ENCODE results near the gene MARS1. TPM values are rescaled to one million over a fixed set of nuclear protein-coding genes. Genes with fewer than 3 reads are reported as not detected.

MARS1 gene
- total and polyA plus RNA-seq, 2 donors (not counting 1 experiment from before 2014, with no cell fraction given) = 89.9 to 352 TPM

DNA sequence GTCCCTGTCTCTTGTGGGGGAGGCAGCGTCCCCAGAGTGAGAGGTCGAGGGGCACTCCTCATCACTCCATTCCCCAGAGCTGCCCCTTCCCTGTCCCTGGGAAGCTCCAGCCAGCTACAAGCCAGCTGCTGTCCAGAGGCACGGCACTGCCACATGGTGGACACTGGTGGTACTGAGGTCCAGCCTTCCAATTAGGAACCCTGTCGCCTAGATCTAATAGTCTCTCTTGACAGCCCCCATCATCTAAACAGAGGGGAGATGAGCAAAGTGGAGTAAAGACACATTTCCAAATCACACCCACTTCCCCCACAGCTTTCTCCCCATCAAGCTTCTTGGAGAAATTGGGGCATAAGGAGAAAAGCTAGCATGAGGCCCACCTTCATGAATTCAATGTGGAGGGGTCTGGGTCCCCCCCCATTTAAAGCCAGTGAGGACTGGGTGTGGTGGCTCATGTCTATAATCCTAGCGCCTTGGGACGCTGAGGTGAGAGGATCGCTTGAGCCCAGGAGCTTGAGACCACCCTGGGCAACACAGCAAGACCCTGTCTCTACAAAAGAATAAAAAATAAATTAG lies 34.8 kb upstream of the MARS1 start:
- no peak for TF ChIP-seq EZH2 (IDR thresholded peaks at IDR 0.05; ENCODE audit: low read length, missing control alignments)
- TF ChIP-seq, protein P1, sequence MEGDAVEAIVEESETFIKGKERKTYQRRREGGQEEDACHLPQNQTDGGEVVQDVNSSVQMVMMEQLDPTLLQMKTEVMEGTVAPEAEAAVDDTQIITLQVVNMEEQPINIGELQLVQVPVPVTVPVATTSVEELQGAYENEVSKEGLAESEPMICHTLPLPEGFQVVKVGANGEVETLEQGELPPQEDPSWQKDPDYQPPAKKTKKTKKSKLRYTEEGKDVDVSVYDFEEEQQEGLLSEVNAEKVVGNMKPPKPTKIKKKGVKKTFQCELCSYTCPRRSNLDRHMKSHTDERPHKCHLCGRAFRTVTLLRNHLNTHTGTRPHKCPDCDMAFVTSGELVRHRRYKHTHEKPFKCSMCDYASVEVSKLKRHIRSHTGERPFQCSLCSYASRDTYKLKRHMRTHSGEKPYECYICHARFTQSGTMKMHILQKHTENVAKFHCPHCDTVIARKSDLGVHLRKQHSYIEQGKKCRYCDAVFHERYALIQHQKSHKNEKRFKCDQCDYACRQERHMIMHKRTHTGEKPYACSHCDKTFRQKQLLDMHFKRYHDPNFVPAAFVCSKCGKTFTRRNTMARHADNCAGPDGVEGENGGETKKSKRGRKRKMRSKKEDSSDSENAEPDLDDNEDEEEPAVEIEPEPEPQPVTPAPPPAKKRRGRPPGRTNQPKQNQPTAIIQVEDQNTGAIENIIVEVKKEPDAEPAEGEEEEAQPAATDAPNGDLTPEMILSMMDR (conservative IDR thresholded peaks at IDR 0.05 in 1 of 2, IDR thresholded peaks at IDR 0.05 in 1 of 2; ENCODE audit: low read depth in 1 of 2, low read length in 2 of 2) = peak; percentile 94 to 98
- Histone ChIP-seq H3K4me3 (replicated peaks in 1 of 4; ENCODE audit: control extremely low read depth in 1 of 4, insufficient read depth in 1 of 4, low read depth in 3 of 4, low read length in 4 of 4) (no peak overlapping the region), H3K27ac (ENCODE audit: insufficient read depth, low read length) (peak overlapping the region; percentile 80), H3K9ac (ENCODE audit: insufficient read depth, low read length) (no peak overlapping the region), H3K27me3 (ENCODE audit: control insufficient read depth, insufficient read depth, low read length) (no peaks in the 10 kb centered on the region), H4K20me1 (ENCODE audit: control insufficient read depth, extremely low read depth, insufficient read depth, low read length) (no peaks in the 10 kb centered on the region), H3K79me2 (ENCODE audit: control insufficient read depth, insufficient read depth, low read length) (no peaks in the 10 kb centered on the region), H3K4me2 (ENCODE audit: extremely low read depth, insufficient read depth, low read length) (no peak overlapping the region), H3K9me3 (ENCODE audit: control insufficient read depth, insufficient read depth, low read depth, low read length) (no peaks in the 10 kb centered on the region), H3K4me1 (ENCODE audit: control insufficient read depth, extremely low read depth, insufficient read depth, low read length) (peaks cover 25% of the 10 kb centered on the region), H2AFZ (ENCODE audit: low read length) (peak overlapping the region; percentile 57), H3K36me3 (ENCODE audit: control insufficient read depth, insufficient read depth, low read length) (no peaks in the 10 kb centered on the region)
- peak; percentile 65 to 81 for DNase-seq (ENCODE audit: low read depth in 2 of 2)

DNA sequence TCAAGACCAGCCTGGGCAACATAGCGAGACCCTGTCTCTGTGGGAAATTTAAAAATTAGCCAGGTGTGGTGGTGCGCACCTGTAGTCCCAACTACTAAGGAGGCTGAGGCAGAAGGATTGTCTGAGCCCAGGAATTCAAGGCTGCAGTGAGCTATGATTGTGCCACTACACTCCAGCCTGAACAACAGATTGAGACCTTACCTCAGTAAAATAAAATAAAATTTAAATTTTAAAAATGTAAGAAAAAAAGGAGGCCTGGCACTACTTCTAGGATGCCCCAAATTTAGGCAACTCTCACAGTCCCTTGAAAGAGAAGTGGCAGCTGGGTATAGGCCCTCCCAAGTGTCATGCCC lies 33.7 kb upstream of the MARS1 start:
- Histone ChIP-seq H3K9ac (ENCODE audit: insufficient read depth, low read length) (no peak overlapping the region), H3K27ac (ENCODE audit: insufficient read depth, low read length) (no peak overlapping the region), H3K36me3 (ENCODE audit: control insufficient read depth, insufficient read depth, low read length) (no peaks in the 10 kb centered on the region), H3K27me3 (ENCODE audit: control insufficient read depth, insufficient read depth, low read length) (no peaks in the 10 kb centered on the region), H3K4me2 (ENCODE audit: extremely low read depth, insufficient read depth, low read length) (no peak overlapping the region), H2AFZ (ENCODE audit: low read length) (no peak overlapping the region), H3K4me3 (replicated peaks in 1 of 4; ENCODE audit: control extremely low read depth in 1 of 4, insufficient read depth in 1 of 4, low read depth in 3 of 4, low read length in 4 of 4) (no peak overlapping the region), H3K79me2 (ENCODE audit: control insufficient read depth, insufficient read depth, low read length) (no peaks in the 10 kb centered on the region), H3K9me3 (ENCODE audit: control insufficient read depth, insufficient read depth, low read depth, low read length) (no peaks in the 10 kb centered on the region), H3K4me1 (ENCODE audit: control insufficient read depth, extremely low read depth, insufficient read depth, low read length) (peaks cover 25% of the 10 kb centered on the region), H4K20me1 (ENCODE audit: control insufficient read depth, extremely low read depth, insufficient read depth, low read length) (no peaks in the 10 kb centered on the region)
- TF ChIP-seq, protein P1 (conservative IDR thresholded peaks at IDR 0.05 in 1 of 2, IDR thresholded peaks at IDR 0.05 in 1 of 2; ENCODE audit: low read depth in 1 of 2, low read length in 2 of 2) = no peak
- TF ChIP-seq EZH2 (IDR thresholded peaks at IDR 0.05; ENCODE audit: low read length, missing control alignments) = no peak
- no peak for DNase-seq (ENCODE audit: low read depth in 2 of 2)

DNA sequence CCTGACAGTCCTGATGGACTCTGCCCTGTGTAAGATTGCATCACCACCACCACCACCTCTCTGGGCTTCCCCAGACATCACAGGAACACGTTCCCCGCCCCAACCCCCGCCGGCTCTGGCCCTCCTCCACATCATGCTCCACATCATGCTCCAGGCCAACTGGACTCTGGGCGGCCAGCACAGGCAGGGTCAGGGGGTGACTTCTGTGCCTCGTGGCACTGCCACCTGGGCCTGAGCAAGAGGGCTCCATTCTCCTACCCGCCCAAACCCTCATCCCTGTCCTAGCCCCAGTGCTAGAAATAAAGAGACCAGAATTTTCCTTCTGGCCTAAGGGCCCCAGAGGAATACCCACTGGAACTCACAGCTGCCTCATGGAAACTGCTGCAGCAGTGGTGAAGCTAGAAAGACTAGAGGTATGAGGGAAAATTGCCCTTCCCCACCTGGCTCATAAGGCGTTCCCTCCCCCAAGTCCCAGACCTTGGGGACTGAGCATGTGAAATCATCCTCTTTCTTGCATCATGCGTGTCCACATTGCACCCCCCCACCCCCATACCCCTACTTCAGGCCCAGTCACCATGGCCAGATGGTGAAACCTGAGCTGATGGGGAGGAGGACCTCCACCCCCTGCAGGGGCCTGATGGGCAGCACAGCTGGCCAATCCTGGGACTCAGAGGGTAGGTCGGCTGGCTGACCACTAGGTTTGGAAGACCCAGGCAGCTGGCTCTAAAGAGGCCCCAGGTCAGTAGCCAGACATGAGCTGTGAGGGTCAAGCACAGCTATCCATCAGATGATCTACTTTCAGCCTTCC lies 33.1 kb upstream of the MARS1 start, which contains the start of gene INHBE:
Gene INHBE (plus strand): TSS at position 742 of the 808 bp plus-strand sequence. CDS start 230 bp downstream, outside the sequence.
- Histone ChIP-seq H4K20me1 (ENCODE audit: control insufficient read depth, extremely low read depth, insufficient read depth, low read length) (no peaks in the 10 kb centered on the region), H3K4me1 (ENCODE audit: control insufficient read depth, extremely low read depth, insufficient read depth, low read length) (peaks cover 25% of the 10 kb centered on the region), H3K27ac (ENCODE audit: insufficient read depth, low read length) (no peak within 1 kb of the TSS), H3K4me2 (ENCODE audit: extremely low read depth, insufficient read depth, low read length) (no peak within 1 kb of the TSS), H3K79me2 (ENCODE audit: control insufficient read depth, insufficient read depth, low read length) (no peaks in the 10 kb centered on the region), H2AFZ (ENCODE audit: low read length) (no peak within 1 kb of the TSS), H3K4me3 (replicated peaks in 1 of 4; ENCODE audit: control extremely low read depth in 1 of 4, insufficient read depth in 1 of 4, low read depth in 3 of 4, low read length in 4 of 4) (peak within 1 kb of the TSS in 1 of 4 experiments; percentile 59), H3K27me3 (ENCODE audit: control insufficient read depth, insufficient read depth, low read length) (no peaks in the 10 kb centered on the region), H3K9me3 (ENCODE audit: control insufficient read depth, insufficient read depth, low read depth, low read length) (no peaks in the 10 kb centered on the region), H3K9ac (ENCODE audit: insufficient read depth, low read length) (no peak within 1 kb of the TSS), H3K36me3 (ENCODE audit: control insufficient read depth, insufficient read depth, low read length) (no peaks in the 10 kb centered on the region)
- TF ChIP-seq, protein P1 (conservative IDR thresholded peaks at IDR 0.05 in 1 of 2, IDR thresholded peaks at IDR 0.05 in 1 of 2; ENCODE audit: low read depth in 1 of 2, low read length in 2 of 2) = no peak
- no peak for TF ChIP-seq EZH2 (IDR thresholded peaks at IDR 0.05; ENCODE audit: low read length, missing control alignments)
- peak; percentile 69 to 95 for DNase-seq (ENCODE audit: low read depth in 2 of 2)
